ENCODE data around the gene TAF11. TPM values are rescaled to one million over a fixed set of nuclear protein-coding genes. Genes with fewer than 3 reads are reported as not detected.
"Not testable (repeated sequence)": the region's sequence is repeated elsewhere in the genome, so short reads cannot be mapped to it uniquely, and the experiment has no call there.

Gene TAF11
- total RNA-seq, 1 donor from 2014 or later, result 40.7 TPM

- TF ChIP-seq CTCF (conservative IDR thresholded peaks at IDR 0.05), result no peak
- no peak for DNase-seq (ENCODE audit: extremely low spot score, unreplicated experiment)
- Mint-ChIP-seq H3K27me3 (no peaks in the 10 kb centered on the region), H3K4me3 (no peak overlapping the region), H3K36me3 (no peaks in the 10 kb centered on the region), H3K9me3 (no peaks in the 10 kb centered on the region), H3K4me1 (ENCODE audit: unreplicated experiment) (peaks cover 16% of the 10 kb centered on the region), H3K27ac (no peak overlapping the region)
These were observed 6.9 kb upstream of the TAF11 start for GRCh38 chr6:34894693-34895092.

- Mint-ChIP-seq H3K4me1 (ENCODE audit: unreplicated experiment) (peaks cover 19% of the 10 kb centered on the region), H3K36me3 (no peaks in the 10 kb centered on the region), H3K4me3 (peak overlapping the region; percentile 100), H3K27ac (peak overlapping the region; percentile 88), H3K9me3 (no peaks in the 10 kb centered on the region), H3K27me3 (no peaks in the 10 kb centered on the region)
- no peak for DNase-seq (ENCODE audit: extremely low spot score, unreplicated experiment)
- TF ChIP-seq CTCF (conservative IDR thresholded peaks at IDR 0.05), result no peak
These were observed 3.5 kb upstream of the TAF11 start for GRCh38 chr6:34891296-34891695.

GRCh38 chr6:34890533-34890925, 2.7 kb upstream of the TAF11 start:
- Mint-ChIP-seq H3K27ac (peak overlapping the region; percentile 88), H3K27me3 (no peaks in the 10 kb centered on the region)

GRCh38 chr6:34888874-34889555, 1.2 kb upstream of the TAF11 start, which contains the start of gene ANKS1A:
TSS of gene ANKS1A (plus strand) at chr6:34889255. CDS start at chr6:34889403, 148 bp downstream.
- no peak for TF ChIP-seq CTCF (conservative IDR thresholded peaks at IDR 0.05)
- H3K27ac Mint-ChIP-seq, result peak within 1 kb of the TSS; percentile 100
- peaks cover 8% of the 10 kb centered on the region for H3K36me3 Mint-ChIP-seq
- peaks cover 19% of the 10 kb centered on the region for H3K4me1 Mint-ChIP-seq (ENCODE audit: unreplicated experiment)
- H3K9me3 Mint-ChIP-seq, result no peaks in the 10 kb centered on the region
- no peaks in the 10 kb centered on the region for H3K27me3 Mint-ChIP-seq
- peak within 1 kb of the TSS; percentile 100 for H3K4me3 Mint-ChIP-seq
- peak; percentile 91 for DNase-seq (ENCODE audit: extremely low spot score, unreplicated experiment)

More at GRCh38 chr6:34890533-34890925, 2.7 kb upstream of the TAF11 start:
- peaks cover 19% of the 10 kb centered on the region for H3K4me1 Mint-ChIP-seq (ENCODE audit: unreplicated experiment)
- H3K4me3 Mint-ChIP-seq, result peak overlapping the region; percentile 100
- H3K9me3 Mint-ChIP-seq, result no peaks in the 10 kb centered on the region
- no peaks in the 10 kb centered on the region for H3K36me3 Mint-ChIP-seq
- no peak for TF ChIP-seq CTCF (conservative IDR thresholded peaks at IDR 0.05)
- DNase-seq (ENCODE audit: extremely low spot score, unreplicated experiment), result no peak

- peaks cover 19% of the 10 kb centered on the region for H3K4me1 Mint-ChIP-seq (ENCODE audit: unreplicated experiment)
- no peak for TF ChIP-seq CTCF (conservative IDR thresholded peaks at IDR 0.05)
- H3K4me3 Mint-ChIP-seq, result peak overlapping the region; percentile 100
- no peaks in the 10 kb centered on the region for H3K27me3 Mint-ChIP-seq
- H3K9me3 Mint-ChIP-seq, result no peaks in the 10 kb centered on the region
- no peak for DNase-seq (ENCODE audit: extremely low spot score, unreplicated experiment)
- H3K36me3 Mint-ChIP-seq, result peaks cover 12% of the 10 kb centered on the region
- peak overlapping the region; percentile 100 for H3K27ac Mint-ChIP-seq
These were observed 643 bp upstream of the TAF11 start for GRCh38 chr6:34888514-34888856.

GRCh38 chr6:34885837-34886236, 2.0 kb downstream of the TAF11 start:
- not testable (repeated sequence) for H3K4me1 Mint-ChIP-seq (ENCODE audit: unreplicated experiment); H3K27ac Mint-ChIP-seq; DNase-seq (ENCODE audit: extremely low spot score, unreplicated experiment); H3K27me3 Mint-ChIP-seq; H3K9me3 Mint-ChIP-seq
- Mint-ChIP-seq H3K36me3 (peaks cover 12% of the 10 kb centered on the region), H3K4me3 (peak overlapping the region; percentile 20)

Data from type B pancreatic cell (in vitro differentiated cells).